Adrenal gland (tissue), 12 donors: ENCODE data around the gene MFSD12. TPM values are rescaled to one million over a fixed set of nuclear protein-coding genes. Genes with fewer than 3 reads are reported as not detected.
A peak's percentile ranks its signal among the peaks of the same experiment; 100 is the strongest.

ENCODE experiments used
- DNase-seq, 7 donors: peaks; one replicate each; pipeline ENCODE4 v3.0.0-alpha.2; 2019 to 2020
- H3K27ac ChIP-seq, 5 donors: fragments of 200-600 bp; sonication (generic) in 4 of 5; 1 replicate in 3 of 5; 2 replicates in 2 of 5; pipeline versions ENCODE4 v1.5.1 to v1.8.0; 2016 to 2020; ENCODE audit warnings: mild to moderate bottlenecking in 1 of 5
- H3K27me3 ChIP-seq: fragments of 200-600 bp; 2 replicates; pipeline ENCODE4 v1.8.0; 2021
- H3K36me3 ChIP-seq, 2 donors: fragments of 200-600 bp; replicated peaks in 1 of 2; 1 replicate in 1 of 2; 2 replicates in 1 of 2; pipeline versions ENCODE4 v1.5.1 to v1.8.0; 2018 to 2022
- H3K4me1 ChIP-seq, 2 donors: fragments of 200-600 bp; replicated peaks in 1 of 2; 1 replicate in 1 of 2; 2 replicates in 1 of 2; pipeline versions ENCODE4 v1.5.1 to v1.8.0; 2018 to 2021
- H3K4me3 ChIP-seq, 4 donors: fragments of 200-600 bp; sonication (generic) in 3 of 4; one replicate each; pipeline ENCODE4 v1.5.1; 2016 to 2018
- H3K9me3 ChIP-seq, 3 donors: fragments of 200-600 bp; sonication (generic) in 1 of 3; replicated peaks in 1 of 3; 1 replicate in 2 of 3; 2 replicates in 1 of 3; pipeline versions ENCODE4 v1.5.1 to v1.8.0; 2016 to 2021
- POLR2A ChIP-seq, 2 donors: fragments of 450-650 bp; IDR thresholded peaks; one replicate each; pipeline ENCODE4 v1.6.1; 2017; ENCODE audit warnings: antibody characterized with exemption in 2 of 2, mild to moderate bottlenecking in 2 of 2, moderate library complexity in 1 of 2
- WGBS, 4 donors: extraction: QIAGEN DNeasy Blood & Tissue Kit in 2 of 4; methylation state at CpG; one replicate each; pipeline versions ENCODE4 v1.1.5 to v1.1.7; 2013 to 2017; 5-methylcytosine and 5-hydroxymethylcytosine counted together
- intact Hi-C, 2 donors: fragments of 100-400 bp; cut with DNase I; formaldehyde crosslinking; loops; one replicate each; pipeline versions ENCODE4 v1.14.1 to v1.15.0; 2022 to 2023
- polyA plus RNA-seq, 3 donors: library from polyadenylated mRNA; stranded (reverse); fragments of 200-250 nt in 2 of 3; fragments of 350-450 nt in 1 of 3; fragmentation: Illumina TruSeq in 1 of 3; extraction: RNeasy Lipid Tissue Mini Kit (QIAGEN cat#74804) in 1 of 3; gene quantifications; one replicate each; pipeline ENCODE4 v1.2.3, GENCODE V29; 2013 to 2014
- total RNA-seq, 9 donors: library from RNA; depleted of rRNA in 4 of 9; stranded (reverse); fragments of >200 nt in 4 of 9; fragments of 120-200 nt in 1 of 9; fragmentation: NEBNext Ultra II Directional in 1 of 9; extraction: Animal tissue kit (Norgen Biotek cat#: 25700) in 1 of 9; gene quantifications; one replicate each; pipeline versions ENCODE4 v1.1.0 to v1.2.4, GENCODE V29; 2013 to 2023
- TF ChIP-seq, protein P1 (sequence below), 6 experiments: fragments of 450-650 bp in 4 of 6; fragments of 200-600 bp in 2 of 6; sonication (generic) in 1 of 6; IDR thresholded peaks; 1 replicate in 5 of 6; 2 replicates in 1 of 6; pipeline versions ENCODE4 v1.5.1 to v1.8.0; 2016 to 2021; ENCODE audit warnings: antibody characterized with exemption in 6 of 6, mild to moderate bottlenecking in 2 of 6, moderate library complexity in 1 of 6
- donor health status: healthy with polysubstance abuse.
- donor health status: Bipolar disorder and iron deficiency.
- donor health status: DM: yes; HTN: yes; CAD: no.
- donor health status: DM: no; HTN: no; CAD: no.
- donor health status: DM: no; HTN: no; CAD: no.
- donor health status: DM: yes; HTN: yes; CAD: no.

Gene MFSD12
- total and polyA plus RNA-seq, 12 donors = 18.5 to 123 (median 61.1) TPM

DNA sequence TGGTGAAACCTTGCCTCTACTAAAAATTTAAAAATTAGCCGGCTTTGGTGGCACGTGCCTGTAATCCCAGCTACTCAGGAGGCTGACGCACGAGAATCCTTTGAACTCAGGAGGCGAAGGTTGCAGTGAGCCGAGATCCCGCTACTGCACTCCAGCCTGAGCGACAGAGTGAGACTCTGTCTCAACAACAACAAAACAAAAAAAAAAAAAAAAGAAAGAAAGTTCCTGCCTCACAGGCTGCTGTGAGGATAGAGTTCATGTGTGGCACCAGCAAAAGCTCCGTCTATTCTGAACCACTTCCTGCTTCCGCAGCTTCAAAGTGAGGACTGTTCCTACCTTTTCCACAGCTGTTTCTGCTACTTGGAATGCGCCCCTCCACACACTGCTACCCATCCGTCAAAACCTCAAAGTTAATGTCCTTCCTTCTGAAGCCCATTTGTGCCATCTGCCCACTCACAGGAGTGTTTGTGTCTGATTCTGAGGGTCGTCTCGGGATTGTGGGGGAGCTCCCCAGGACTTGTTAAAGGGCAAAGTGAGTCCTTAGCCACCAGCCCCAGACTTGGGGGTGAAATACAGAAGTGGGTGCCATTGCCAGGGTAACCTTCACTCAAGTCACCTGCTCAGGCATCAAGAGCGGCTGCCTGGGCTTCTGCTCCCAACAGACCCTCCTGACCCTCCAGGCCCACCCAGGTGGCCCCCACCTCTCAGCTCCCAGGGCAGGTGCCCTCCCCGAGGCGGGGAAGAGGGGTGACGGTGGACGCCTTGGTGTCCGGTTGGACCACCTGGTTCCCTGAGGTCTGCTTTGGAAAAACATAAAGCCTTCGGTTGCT is 2.9 kb downstream of the MFSD12 start:
- no peak for DNase-seq
- WGBS, 4 donors = 72 to 84% (median 77%) methylated on average over 21 of the region's 21 CpGs
- Histone ChIP-seq H3K4me1 (peaks cover 14 to 24% of the 10 kb centered on the region in 2 donors), H3K27ac (peak overlapping the region in 3 of 5 donors; percentile 29 to 70 (median 58)), H3K27me3 (no peaks in the 10 kb centered on the region), H3K36me3 (no peaks in the 10 kb centered on the region), H3K4me3 (no peak overlapping the region), H3K9me3 (no peaks in the 10 kb centered on the region)
- TF ChIP-seq, protein P1, sequence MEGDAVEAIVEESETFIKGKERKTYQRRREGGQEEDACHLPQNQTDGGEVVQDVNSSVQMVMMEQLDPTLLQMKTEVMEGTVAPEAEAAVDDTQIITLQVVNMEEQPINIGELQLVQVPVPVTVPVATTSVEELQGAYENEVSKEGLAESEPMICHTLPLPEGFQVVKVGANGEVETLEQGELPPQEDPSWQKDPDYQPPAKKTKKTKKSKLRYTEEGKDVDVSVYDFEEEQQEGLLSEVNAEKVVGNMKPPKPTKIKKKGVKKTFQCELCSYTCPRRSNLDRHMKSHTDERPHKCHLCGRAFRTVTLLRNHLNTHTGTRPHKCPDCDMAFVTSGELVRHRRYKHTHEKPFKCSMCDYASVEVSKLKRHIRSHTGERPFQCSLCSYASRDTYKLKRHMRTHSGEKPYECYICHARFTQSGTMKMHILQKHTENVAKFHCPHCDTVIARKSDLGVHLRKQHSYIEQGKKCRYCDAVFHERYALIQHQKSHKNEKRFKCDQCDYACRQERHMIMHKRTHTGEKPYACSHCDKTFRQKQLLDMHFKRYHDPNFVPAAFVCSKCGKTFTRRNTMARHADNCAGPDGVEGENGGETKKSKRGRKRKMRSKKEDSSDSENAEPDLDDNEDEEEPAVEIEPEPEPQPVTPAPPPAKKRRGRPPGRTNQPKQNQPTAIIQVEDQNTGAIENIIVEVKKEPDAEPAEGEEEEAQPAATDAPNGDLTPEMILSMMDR (IDR thresholded peaks at IDR 0.05) = no peak
- TF ChIP-seq POLR2A (IDR thresholded peaks at IDR 0.05) = no peak
- intact Hi-C loops = no loop called here

DNA sequence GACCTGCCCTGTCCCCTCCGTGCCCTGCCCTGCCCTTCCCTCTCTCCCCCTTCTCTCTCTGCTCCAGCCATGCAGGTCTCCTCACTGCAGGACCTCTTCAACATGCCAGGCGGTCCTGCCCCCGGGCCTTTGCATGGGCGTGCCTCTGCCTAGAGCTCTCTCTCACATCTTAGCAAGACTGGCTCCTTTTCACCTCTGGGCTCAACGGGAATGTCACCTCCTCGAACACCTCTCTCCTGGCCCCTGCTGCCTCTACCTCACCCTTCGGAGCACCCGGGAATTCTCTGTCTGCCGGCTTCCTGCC is 5.6 kb downstream of the MFSD12 start:
- no peaks in the 10 kb centered on the region for H3K27me3 ChIP-seq
- intact Hi-C loops = no loop called here
- DNase-seq = no peak
- H3K9me3 ChIP-seq = no peaks in the 10 kb centered on the region
- no peak overlapping the region for H3K4me3 ChIP-seq
- H3K4me1 ChIP-seq = peaks cover 12 to 24% of the 10 kb centered on the region in 2 donors
- 80 to 90% (median 87%) methylated on average over 9 of the region's 9 CpGs for WGBS, 4 donors
- TF ChIP-seq POLR2A (IDR thresholded peaks at IDR 0.05) = no peak
- TF ChIP-seq, protein P1 (IDR thresholded peaks at IDR 0.05) = no peak
- H3K27ac ChIP-seq = no peak overlapping the region
- peaks cover 0 to 8% of the 10 kb centered on the region in 2 donors for H3K36me3 ChIP-seq

DNA sequence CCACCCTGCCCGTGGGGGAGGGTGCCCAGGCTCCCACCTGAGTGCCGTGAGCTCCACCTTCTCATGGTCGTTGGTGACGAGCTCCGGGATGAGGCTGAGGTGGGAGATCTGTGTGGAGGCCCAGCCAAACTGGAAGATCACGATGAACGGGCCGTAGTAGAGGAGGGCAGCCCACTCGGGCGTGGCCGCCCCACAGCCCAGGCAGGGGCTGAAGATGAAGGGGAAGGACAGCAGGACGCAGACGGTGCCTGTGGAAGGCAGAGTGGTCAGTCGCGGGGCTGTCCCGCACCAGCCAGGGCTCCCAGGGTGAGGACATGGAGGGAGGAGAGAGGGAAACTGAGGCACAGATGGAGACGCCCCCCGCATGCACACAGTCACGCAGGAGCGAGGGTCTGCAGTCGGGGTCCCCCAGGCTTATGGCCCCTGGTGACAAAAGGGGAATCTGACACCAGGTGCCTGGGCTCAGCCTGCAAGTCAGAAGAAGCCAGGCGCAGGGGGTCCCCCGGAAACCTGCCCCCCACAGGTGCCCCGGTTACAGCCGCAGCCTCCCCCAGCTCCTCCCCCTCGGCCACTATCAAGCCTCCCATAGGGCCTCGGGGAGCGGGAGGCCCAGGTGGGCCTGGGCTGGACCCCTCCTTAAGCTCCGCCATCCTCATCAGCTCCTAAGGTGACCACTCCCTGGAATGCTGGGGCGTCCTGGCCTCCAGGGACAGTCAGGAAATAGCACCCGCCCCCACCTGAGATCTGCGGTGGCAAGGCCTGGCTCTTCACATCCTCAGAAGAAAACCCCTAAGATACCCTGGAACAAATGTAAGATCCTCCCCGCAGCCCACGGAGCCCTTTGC is 6.2 kb downstream of the MFSD12 start:
- TF ChIP-seq POLR2A (IDR thresholded peaks at IDR 0.05) = no peak
- TF ChIP-seq, protein P1 (IDR thresholded peaks at IDR 0.05) = no peak
- Histone ChIP-seq H3K36me3 (peaks cover 0 to 8% of the 10 kb centered on the region in 2 donors), H3K9me3 (no peaks in the 10 kb centered on the region), H3K27ac (no peak overlapping the region), H3K4me1 (peaks cover 7 to 23% of the 10 kb centered on the region in 2 donors), H3K4me3 (no peak overlapping the region), H3K27me3 (no peaks in the 10 kb centered on the region)
- no peak for DNase-seq
- 87 to 94% (median 89%) methylated on average over 20 to 34 of the region's 34 CpGs for WGBS, 4 donors
- intact Hi-C loops = no loop called here

GRCh38 chr19:3549816-3550215 is 7.6 kb downstream of the MFSD12 start:
- WGBS, 4 donors = 90 to 93% (median 92%) methylated on average over 8 to 10 of the region's 10 CpGs

More at GRCh38 chr19:3549816-3550215, 7.6 kb downstream of the MFSD12 start:
- Histone ChIP-seq H3K4me1 (peaks cover 4 to 15% of the 10 kb centered on the region in 2 donors), H3K9me3 (no peaks in the 10 kb centered on the region), H3K4me3 (no peak overlapping the region), H3K27ac (no peak overlapping the region), H3K27me3 (no peaks in the 10 kb centered on the region), H3K36me3 (peaks cover 0 to 8% of the 10 kb centered on the region in 2 donors)
- no peak for TF ChIP-seq POLR2A (IDR thresholded peaks at IDR 0.05)
- TF ChIP-seq, protein P1 (IDR thresholded peaks at IDR 0.05) = no peak
- intact Hi-C loops = loop anchor here (5.0 kb wide), 2 partner anchors 62 to 67 kb away; no protein-coding TSS in a partner anchor
- no peak for DNase-seq
